ENCODE measurements around the gene PTPRR. TPM values are rescaled to one million over a fixed set of nuclear protein-coding genes. Genes with fewer than 3 reads are reported as not detected.

PTPRR gene
- total and polyA plus RNA-seq, 2 of the 4 experiments (the other 2 are of a cell fraction) = 0.18 to 0.21 TPM

- POLR2A ChIA-PET (ENCODE audit: unreplicated experiment) = no interaction called here
- dilution Hi-C loops (cut with HindIII; ENCODE audit: low sequenced_read_pairs, unreplicated experiment) = no loop called here
- WGBS, 2 experiments (ENCODE audit: extremely low coverage in 2 of 2, insufficient read length in 1 of 2) = no CpG with 5 or more reads among the region's 8 CpGs
Observed at GRCh38 chr12:70966996-70967790, 46.7 kb upstream of the PTPRR start.

More at GRCh38 chr12:70966996-70967790, 46.7 kb upstream of the PTPRR start:
- Histone ChIP-seq H2BK15ac (ENCODE audit: low read depth, low read length) (no peak overlapping the region), H3K56ac (ENCODE audit: extremely low read depth, insufficient read depth, low read length) (no peak overlapping the region), H3K27me3 (ENCODE audit: control insufficient read depth, insufficient read depth, low read length) (no peaks in the 10 kb centered on the region), H3K4me2 (ENCODE audit: low read depth, low read length) (no peak overlapping the region), H4K91ac (ENCODE audit: insufficient read depth, low read depth, low read length) (no peak overlapping the region), H2AK9ac (replicated peaks; ENCODE audit: low read depth, low read length, poor library complexity) (peak overlapping the region; percentile 20), H4K20me1 (ENCODE audit: insufficient read depth, low read length) (no peaks in the 10 kb centered on the region), H3K14ac (replicated peaks; ENCODE audit: low read depth, low read length) (no peak overlapping the region), H2AK5ac (ENCODE audit: low read depth, low read length) (no peak overlapping the region), H3K4ac (ENCODE audit: low read depth, low read length) (no peak overlapping the region), H3K9me1 (ENCODE audit: insufficient read depth, low read length) (no peaks in the 10 kb centered on the region), H2BK5ac (ENCODE audit: low read depth, low read length, poor library complexity, severe bottlenecking) (no peak overlapping the region), H2BK120ac (ENCODE audit: low read depth, low read length) (no peak overlapping the region), H3K79me1 (ENCODE audit: low read depth in 1 of 2, low read length in 2 of 2) (no peaks in the 10 kb centered on the region), H3K18ac (ENCODE audit: low read depth, low read length) (no peak overlapping the region), H3K4me1 (ENCODE audit: control insufficient read depth, insufficient read depth, low read length) (no peaks in the 10 kb centered on the region), H4K8ac (ENCODE audit: low read depth in 2 of 2, low read length in 2 of 2) (no peak overlapping the region), H3K9ac (ENCODE audit: low read depth, low read length) (no peak overlapping the region), H2BK20ac (ENCODE audit: low read depth, low read length) (no peak overlapping the region), H3K27ac (ENCODE audit: insufficient read depth, low read length) (no peak overlapping the region), H3K23ac (ENCODE audit: low read depth, low read length) (no peak overlapping the region), H3K9me3 (ENCODE audit: control insufficient read depth, insufficient read depth, low read length) (no peaks in the 10 kb centered on the region; the same call in 1 of the 2 replicates), H3K36me3 (ENCODE audit: control insufficient read depth, insufficient read depth, low read length) (no peaks in the 10 kb centered on the region), H2AFZ (replicated peaks; ENCODE audit: low read length, poor library complexity) (no peak overlapping the region), H3K4me3 (ENCODE audit: insufficient read depth, low read depth, low read length) (no peak overlapping the region), H4K5ac (ENCODE audit: low read depth, low read length) (no peak overlapping the region)
- ATAC-seq (ENCODE audit: low read depth) (no peak), DNase-seq (no peak)
- CTCF ChIA-PET = no interaction called here
- TF ChIP-seq RCOR1 (IDR thresholded peaks at IDR 0.05; ENCODE audit: insufficient replicate concordance, low read length) (no peak), FOS (IDR thresholded peaks at IDR 0.05; ENCODE audit: low read depth, low read length) (no peak), CHD1 (IDR thresholded peaks at IDR 0.05; ENCODE audit: low read depth, low read length) (no peak), NFE2L2 (IDR thresholded peaks at IDR 0.05; ENCODE audit: low read depth, low read length) (no peak), RFX5 (IDR thresholded peaks at IDR 0.05; ENCODE audit: low read depth, low read length) (no peak), MAZ (IDR thresholded peaks at IDR 0.05; ENCODE audit: borderline replicate concordance, low read depth, low read length) (no peak), BHLHE40 (IDR thresholded peaks at IDR 0.05; ENCODE audit: low read depth, low read length) (no peak), RAD21 (IDR thresholded peaks at IDR 0.05; ENCODE audit: low read length) (no peak), CTCF (conservative IDR thresholded peaks at IDR 0.05; ENCODE audit: low read depth, low read length) (no peak), SMC3 (IDR thresholded peaks at IDR 0.05; ENCODE audit: low read depth, low read length) (no peak), POLR2A (IDR thresholded peaks at IDR 0.05; ENCODE audit: low read depth, low read length) (no peak), MAFK (IDR thresholded peaks at IDR 0.05; ENCODE audit: low read depth, low read length) (no peak), MXI1 (IDR thresholded peaks at IDR 0.05; ENCODE audit: borderline replicate concordance, low read depth, low read length) (no peak), CEBPB (IDR thresholded peaks at IDR 0.05; ENCODE audit: low read depth, low read length) (no peak)
- TF ChIP-seq, protein P1, sequence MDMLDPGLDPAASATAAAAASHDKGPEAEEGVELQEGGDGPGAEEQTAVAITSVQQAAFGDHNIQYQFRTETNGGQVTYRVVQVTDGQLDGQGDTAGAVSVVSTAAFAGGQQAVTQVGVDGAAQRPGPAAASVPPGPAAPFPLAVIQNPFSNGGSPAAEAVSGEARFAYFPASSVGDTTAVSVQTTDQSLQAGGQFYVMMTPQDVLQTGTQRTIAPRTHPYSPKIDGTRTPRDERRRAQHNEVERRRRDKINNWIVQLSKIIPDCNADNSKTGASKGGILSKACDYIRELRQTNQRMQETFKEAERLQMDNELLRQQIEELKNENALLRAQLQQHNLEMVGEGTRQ (IDR thresholded peaks at IDR 0.05; ENCODE audit: low read depth, low read length) = no peak
- TF ChIP-seq, protein P2, sequence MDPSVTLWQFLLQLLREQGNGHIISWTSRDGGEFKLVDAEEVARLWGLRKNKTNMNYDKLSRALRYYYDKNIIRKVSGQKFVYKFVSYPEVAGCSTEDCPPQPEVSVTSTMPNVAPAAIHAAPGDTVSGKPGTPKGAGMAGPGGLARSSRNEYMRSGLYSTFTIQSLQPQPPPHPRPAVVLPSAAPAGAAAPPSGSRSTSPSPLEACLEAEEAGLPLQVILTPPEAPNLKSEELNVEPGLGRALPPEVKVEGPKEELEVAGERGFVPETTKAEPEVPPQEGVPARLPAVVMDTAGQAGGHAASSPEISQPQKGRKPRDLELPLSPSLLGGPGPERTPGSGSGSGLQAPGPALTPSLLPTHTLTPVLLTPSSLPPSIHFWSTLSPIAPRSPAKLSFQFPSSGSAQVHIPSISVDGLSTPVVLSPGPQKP (IDR thresholded peaks at IDR 0.05; ENCODE audit: borderline replicate concordance, low read depth, low read length) = no peak
- intact Hi-C loops (cut with micrococcal nuclease) = no loop called here
- BruUV-seq (replicated peaks) = no TSS peak
- in situ Hi-C loops (cut with MboI; ENCODE audit: low sequenced_read_pairs) = no loop called here

Data from IMR-90 (cell line).